Stomach (tissue), 9 donors: ENCODE results near the gene NPY5R. TPM values are rescaled to one million over a fixed set of nuclear protein-coding genes. Genes with fewer than 3 reads are reported as not detected.

Source experiments
- DNase-seq, 2 donors: peaks; one replicate each; pipeline versions ENCODE4 v3.0.0 to v3.0.0-alpha.2; 2013 to 2019
- H3K27ac ChIP-seq, 5 donors: fragments of 200-600 bp in 4 of 5; sonication (generic) in 4 of 5; one replicate each; pipeline ENCODE4 v1.5.1; 2013 to 2019; ENCODE audit warnings: mild to moderate bottlenecking in 1 of 5, moderate library complexity in 1 of 5
- H3K27me3 ChIP-seq, 3 donors: fragments of 200-600 bp; sonication (generic); one replicate each; pipeline ENCODE4 v1.5.1; 2017 to 2019; ENCODE audit warnings: mixed run types in 1 of 3
- H3K36me3 ChIP-seq, 4 donors: fragments of 200-600 bp; sonication (generic); 1 replicate in 3 of 4; 2 replicates in 1 of 4; pipeline ENCODE4 v1.5.1; 2016 to 2019
- H3K4me1 ChIP-seq, 4 donors: fragments of 200-600 bp; sonication (generic); one replicate each; pipeline ENCODE4 v1.5.1; 2016 to 2019
- H3K4me3 ChIP-seq, 4 donors: fragments of 200-600 bp; sonication (generic) in 3 of 4; one replicate each; pipeline ENCODE4 v1.5.1; 2016 to 2019; ENCODE audit warnings: mild to moderate bottlenecking in 1 of 4
- H3K9me3 ChIP-seq, 4 donors: fragments of 200-600 bp; sonication (generic); one replicate each; pipeline ENCODE4 v1.5.1; 2016 to 2019
- CTCF ChIP-seq, 7 experiments: fragments of 450-650 bp in 4 of 7; fragments of 200-600 bp in 3 of 7; sonication (generic) in 3 of 7; IDR thresholded peaks; one replicate each; pipeline ENCODE4 v1.5.1; 2016 to 2019; ENCODE audit warnings: antibody characterized with exemption in 7 of 7, control low read depth in 2 of 7, mild to moderate bottlenecking in 1 of 7
- EP300 ChIP-seq: sonication (generic); formaldehyde crosslinking; IDR thresholded peaks from one replicate; pipeline ENCODE4 v1.6.1; 2017; ENCODE audit warnings: antibody characterized with exemption
- POLR2A ChIP-seq, 4 donors: fragments of 450-650 bp; IDR thresholded peaks; one replicate each; pipeline ENCODE4 v1.6.1; 2016; ENCODE audit warnings: antibody characterized with exemption in 4 of 4, control low read depth in 2 of 4, mild to moderate bottlenecking in 1 of 4, moderate library complexity in 1 of 4
- POLR2AphosphoS5 ChIP-seq, 3 donors: sonication (generic); formaldehyde crosslinking; IDR thresholded peaks; one replicate each; pipeline ENCODE4 v1.6.1; 2016; ENCODE audit warnings: antibody characterized with exemption in 3 of 3
- WGBS, 5 donors: extraction: QIAGEN DNeasy Blood & Tissue Kit in 3 of 5; methylation state at CpG; one replicate each; pipeline versions ENCODE4 v1.1.5 to v1.1.7; 2013 to 2018; 5-methylcytosine and 5-hydroxymethylcytosine counted together
- intact Hi-C: fragments of 100-400 bp; cut with DNase I; formaldehyde crosslinking; loops from one replicate; pipeline ENCODE4 v1.15.1; 2023; ENCODE audit warnings: low total_unique reads
- polyA plus RNA-seq, 3 donors: library from polyadenylated mRNA; stranded (reverse); fragments of 200-250 nt; gene quantifications; one replicate each; pipeline ENCODE4 v1.2.3, GENCODE V29; 2013
- total RNA-seq, 5 donors: library from RNA; depleted of rRNA; stranded (reverse); fragments of >200 nt; gene quantifications; one replicate each; pipeline versions ENCODE4 v1.1.0 to v1.2.3, GENCODE V29; 2014 to 2016
- donor health status: healthy with polysubstance abuse.
- donor health status: Bipolar disorder and iron deficiency.
- donor health status: healthy.

Gene NPY5R
- total and polyA plus RNA-seq, 8 donors: 0.55 TPM; not detected in 7

- Histone ChIP-seq H3K4me3 (no peak overlapping the region), H3K27ac (no peak overlapping the region), H3K36me3 (no peaks in the 10 kb centered on the region), H3K4me1 (no peaks in the 10 kb centered on the region), H3K9me3 (no peaks in the 10 kb centered on the region), H3K27me3 (no peaks in the 10 kb centered on the region)
- TF ChIP-seq EP300: no peak
- TF ChIP-seq POLR2A (IDR thresholded peaks at IDR 0.05): no peak
- no peak for TF ChIP-seq CTCF (IDR thresholded peaks at IDR 0.05)
- TF ChIP-seq POLR2AphosphoS5 (IDR thresholded peaks at IDR 0.05): no peak
- intact Hi-C loops: no loop called here
- no peak for DNase-seq
Observed at GRCh38 chr4:163384926-163385325, 41.2 kb downstream of the NPY5R start.

- Histone ChIP-seq H3K36me3 (no peaks in the 10 kb centered on the region), H3K27me3 (no peaks in the 10 kb centered on the region), H3K9me3 (no peaks in the 10 kb centered on the region), H3K4me3 (no peak overlapping the region), H3K27ac (no peak overlapping the region), H3K4me1 (no peaks in the 10 kb centered on the region)
- intact Hi-C loops: no loop called here
- TF ChIP-seq POLR2A (IDR thresholded peaks at IDR 0.05) (no peak), CTCF (IDR thresholded peaks at IDR 0.05) (no peak), EP300 (no peak), POLR2AphosphoS5 (IDR thresholded peaks at IDR 0.05) (no peak)
- DNase-seq: no peak
- WGBS, 5 donors: 63 to 73% (median 68%) methylated on average over 4 of the region's 4 CpGs
Observed at GRCh38 chr4:163385466-163385865, 41.8 kb downstream of the NPY5R start.

GRCh38 chr4:163391756-163392155 is 48.1 kb downstream of the NPY5R start:
- H3K27ac ChIP-seq: no peak overlapping the region
- no peaks in the 10 kb centered on the region for H3K36me3 ChIP-seq
- H3K4me3 ChIP-seq: no peak overlapping the region
- WGBS, 5 donors: 31 to 53% (median 40%) methylated on average over 2 of the region's 2 CpGs
- H3K9me3 ChIP-seq: no peaks in the 10 kb centered on the region
- no peaks in the 10 kb centered on the region for H3K4me1 ChIP-seq
- intact Hi-C loops: no loop called here
- DNase-seq: peak in 1 of 2 donors; percentile 11
- TF ChIP-seq POLR2AphosphoS5 (IDR thresholded peaks at IDR 0.05) (no peak), CTCF (IDR thresholded peaks at IDR 0.05) (no peak), POLR2A (IDR thresholded peaks at IDR 0.05) (no peak), EP300 (no peak)
- H3K27me3 ChIP-seq: no peaks in the 10 kb centered on the region

- intact Hi-C loops: no loop called here
- Histone ChIP-seq H3K4me3 (no peak overlapping the region), H3K9me3 (no peaks in the 10 kb centered on the region), H3K27me3 (no peaks in the 10 kb centered on the region), H3K36me3 (no peaks in the 10 kb centered on the region), H3K4me1 (no peaks in the 10 kb centered on the region), H3K27ac (no peak overlapping the region)
- TF ChIP-seq POLR2AphosphoS5 (IDR thresholded peaks at IDR 0.05) (no peak), EP300 (no peak), CTCF (IDR thresholded peaks at IDR 0.05) (no peak), POLR2A (IDR thresholded peaks at IDR 0.05) (no peak)
- 56 to 76% (median 73%) methylated on average over 4 of the region's 4 CpGs for WGBS, 5 donors
- DNase-seq: no peak
Observed at GRCh38 chr4:163392328-163392727, 48.6 kb downstream of the NPY5R start.
